GM19455 (cell line): ENCODE data around the gene CXCL13.
"Not testable (repeated sequence)": the region's sequence is repeated elsewhere in the genome, so short reads cannot be mapped to it uniquely, and the experiment has no call there.

ENCODE experiments used
- ATAC-seq: cut with Tn5 transposase; IDR thresholded peaks from one replicate; pipeline ENCODE4 v1.9.1; 2021; ENCODE audit not compliant: unreplicated experiment

The CXCL13 gene

GRCh38 chr4:77652237-77652897, 46.7 kb downstream of the CXCL13 start:
- no peak for ATAC-seq

- ATAC-seq: no peak
Observed at GRCh38 chr4:77653162-77653758, 47.6 kb downstream of the CXCL13 start.

- not testable (repeated sequence) for ATAC-seq
Observed at GRCh38 chr4:77660318-77660717, 54.7 kb downstream of the CXCL13 start.
